GM12872 (cell line): ENCODE results near the gene CYSTM1.

Source experiments
- TF ChIP-seq, protein P1 (sequence below): IDR thresholded peaks from 3 replicates; pipeline ENCODE4 v1.5.1; 2011; ENCODE audit warnings: low read depth, mild to moderate bottlenecking, low read length, moderate library complexity; ENCODE audit not compliant: insufficient read depth

CYSTM1 gene

GRCh38 chr5:140235791-140236551, 61.0 kb downstream of the CYSTM1 start:
- TF ChIP-seq, protein P1, sequence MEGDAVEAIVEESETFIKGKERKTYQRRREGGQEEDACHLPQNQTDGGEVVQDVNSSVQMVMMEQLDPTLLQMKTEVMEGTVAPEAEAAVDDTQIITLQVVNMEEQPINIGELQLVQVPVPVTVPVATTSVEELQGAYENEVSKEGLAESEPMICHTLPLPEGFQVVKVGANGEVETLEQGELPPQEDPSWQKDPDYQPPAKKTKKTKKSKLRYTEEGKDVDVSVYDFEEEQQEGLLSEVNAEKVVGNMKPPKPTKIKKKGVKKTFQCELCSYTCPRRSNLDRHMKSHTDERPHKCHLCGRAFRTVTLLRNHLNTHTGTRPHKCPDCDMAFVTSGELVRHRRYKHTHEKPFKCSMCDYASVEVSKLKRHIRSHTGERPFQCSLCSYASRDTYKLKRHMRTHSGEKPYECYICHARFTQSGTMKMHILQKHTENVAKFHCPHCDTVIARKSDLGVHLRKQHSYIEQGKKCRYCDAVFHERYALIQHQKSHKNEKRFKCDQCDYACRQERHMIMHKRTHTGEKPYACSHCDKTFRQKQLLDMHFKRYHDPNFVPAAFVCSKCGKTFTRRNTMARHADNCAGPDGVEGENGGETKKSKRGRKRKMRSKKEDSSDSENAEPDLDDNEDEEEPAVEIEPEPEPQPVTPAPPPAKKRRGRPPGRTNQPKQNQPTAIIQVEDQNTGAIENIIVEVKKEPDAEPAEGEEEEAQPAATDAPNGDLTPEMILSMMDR = no peak

GRCh38 chr5:140236891-140237598, 62.1 kb downstream of the CYSTM1 start:
- TF ChIP-seq, protein P1 = no peak

- TF ChIP-seq, protein P1 = no peak
Measured at GRCh38 chr5:140238756-140239155, 63.8 kb downstream of the CYSTM1 start.

DNA sequence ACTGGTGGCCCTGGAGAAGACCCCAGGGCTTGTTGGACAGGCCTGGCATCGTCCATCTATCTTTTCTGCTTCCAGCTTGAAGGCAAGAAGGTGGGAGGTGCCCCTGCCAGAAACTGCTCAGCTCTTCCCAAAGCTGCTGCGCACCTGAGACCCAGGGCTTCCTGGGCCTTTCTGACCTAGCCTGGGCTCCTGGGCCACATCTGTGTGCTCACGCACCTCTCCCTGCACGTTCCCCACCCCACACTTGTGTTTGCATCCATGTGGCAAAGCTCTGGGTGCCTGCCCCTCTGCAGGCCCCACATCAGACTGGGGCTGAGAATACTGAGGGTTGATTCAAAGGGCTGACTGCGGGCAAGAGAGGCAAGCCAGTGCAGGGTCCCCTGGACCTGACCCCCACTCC, 64.5 kb downstream of the CYSTM1 start:
- TF ChIP-seq, protein P1 = no peak

- TF ChIP-seq, protein P1 = peak; percentile 86
Measured at GRCh38 chr5:140239939-140240700, 65.1 kb downstream of the CYSTM1 start.

- TF ChIP-seq, protein P1 = no peak
Measured at GRCh38 chr5:140240987-140241706, 66.2 kb downstream of the CYSTM1 start.

- TF ChIP-seq, protein P1 = no peak
Measured at GRCh38 chr5:140242099-140242498, 67.1 kb downstream of the CYSTM1 start.
